22Rv1 (cell line): ENCODE measurements around the gene GTF3C2.

Source experiments
- ZFX ChIP-seq: fragments of 450-650 bp; IDR thresholded peaks from 2 replicates; pipeline ENCODE4 v1.6.1; 2017; ENCODE audit warnings: antibody characterized with exemption, borderline replicate concordance
- TF ChIP-seq, protein P1 (sequence below): fragments of 450-650 bp; IDR thresholded peaks from 2 replicates; pipeline ENCODE4 v1.5.1; 2017; ENCODE audit warnings: mild to moderate bottlenecking

GRCh38 chr2:27314709-27315108 is 41.9 kb downstream of the GTF3C2 start:
- TF ChIP-seq, protein P1, sequence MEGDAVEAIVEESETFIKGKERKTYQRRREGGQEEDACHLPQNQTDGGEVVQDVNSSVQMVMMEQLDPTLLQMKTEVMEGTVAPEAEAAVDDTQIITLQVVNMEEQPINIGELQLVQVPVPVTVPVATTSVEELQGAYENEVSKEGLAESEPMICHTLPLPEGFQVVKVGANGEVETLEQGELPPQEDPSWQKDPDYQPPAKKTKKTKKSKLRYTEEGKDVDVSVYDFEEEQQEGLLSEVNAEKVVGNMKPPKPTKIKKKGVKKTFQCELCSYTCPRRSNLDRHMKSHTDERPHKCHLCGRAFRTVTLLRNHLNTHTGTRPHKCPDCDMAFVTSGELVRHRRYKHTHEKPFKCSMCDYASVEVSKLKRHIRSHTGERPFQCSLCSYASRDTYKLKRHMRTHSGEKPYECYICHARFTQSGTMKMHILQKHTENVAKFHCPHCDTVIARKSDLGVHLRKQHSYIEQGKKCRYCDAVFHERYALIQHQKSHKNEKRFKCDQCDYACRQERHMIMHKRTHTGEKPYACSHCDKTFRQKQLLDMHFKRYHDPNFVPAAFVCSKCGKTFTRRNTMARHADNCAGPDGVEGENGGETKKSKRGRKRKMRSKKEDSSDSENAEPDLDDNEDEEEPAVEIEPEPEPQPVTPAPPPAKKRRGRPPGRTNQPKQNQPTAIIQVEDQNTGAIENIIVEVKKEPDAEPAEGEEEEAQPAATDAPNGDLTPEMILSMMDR, result no peak
- TF ChIP-seq ZFX, result no peak
